Measurements from ENCODE around the gene BCL2L13.
A peak's percentile ranks its signal among the peaks of the same experiment; 100 is the strongest.

Gene BCL2L13

GRCh38 chr22:17726928-17727897, 88.7 kb downstream of the BCL2L13 start:
- no peak for DNase-seq (ENCODE audit: low read depth in 1 of 2, low spot score in 1 of 2)

GRCh38 chr22:17728786-17729185, 90.2 kb downstream of the BCL2L13 start:
- no peak for DNase-seq (ENCODE audit: low read depth in 1 of 2, low spot score in 1 of 2)

GRCh38 chr22:17729561-17729960, 91.0 kb downstream of the BCL2L13 start:
- DNase-seq (ENCODE audit: low read depth in 1 of 2, low spot score in 1 of 2), result no peak

- DNase-seq (ENCODE audit: low read depth in 1 of 2, low spot score in 1 of 2), result no peak
These were observed 93.8 kb downstream of the BCL2L13 start for GRCh38 chr22:17732251-17732854.

- no peak for DNase-seq (ENCODE audit: low read depth in 1 of 2, low spot score in 1 of 2)
These were observed 94.9 kb downstream of the BCL2L13 start for GRCh38 chr22:17733466-17733865.

- no peak for DNase-seq (ENCODE audit: low read depth in 1 of 2, low spot score in 1 of 2)
These were observed 95.6 kb downstream of the BCL2L13 start for GRCh38 chr22:17734187-17734586.

GRCh38 chr22:17738386-17739128, 100.0 kb downstream of the BCL2L13 start:
- no peak for DNase-seq (ENCODE audit: low read depth in 1 of 2, low spot score in 1 of 2)

- DNase-seq (ENCODE audit: low read depth in 1 of 2, low spot score in 1 of 2), result no peak
These were observed 100.8 kb downstream of the BCL2L13 start for GRCh38 chr22:17739196-17739975.

- DNase-seq (ENCODE audit: low read depth in 1 of 2, low spot score in 1 of 2), result no peak
These were observed 103.4 kb downstream of the BCL2L13 start for GRCh38 chr22:17741866-17742526.

GRCh38 chr22:17742527-17742902, 104.0 kb downstream of the BCL2L13 start:
- DNase-seq (ENCODE audit: low read depth in 1 of 2, low spot score in 1 of 2), result peak; percentile 50 to 63

- no peak for DNase-seq (ENCODE audit: low read depth in 1 of 2, low spot score in 1 of 2)
These were observed 105.3 kb downstream of the BCL2L13 start for GRCh38 chr22:17743661-17744411.

GRCh38 chr22:17744430-17744829, 105.9 kb downstream of the BCL2L13 start:
- no peak for DNase-seq (ENCODE audit: low read depth in 1 of 2, low spot score in 1 of 2)

GRCh38 chr22:17746916-17747315, 108.4 kb downstream of the BCL2L13 start:
- DNase-seq (ENCODE audit: low read depth in 1 of 2, low spot score in 1 of 2), result no peak

- no peak for DNase-seq (ENCODE audit: low read depth in 1 of 2, low spot score in 1 of 2)
These were observed 110.2 kb downstream of the BCL2L13 start for GRCh38 chr22:17748555-17749353.

- no peak for DNase-seq (ENCODE audit: low read depth in 1 of 2, low spot score in 1 of 2)
These were observed 111.2 kb downstream of the BCL2L13 start for GRCh38 chr22:17749605-17750395.

- no peak for DNase-seq (ENCODE audit: low read depth in 1 of 2, low spot score in 1 of 2)
These were observed 113.0 kb downstream of the BCL2L13 start for GRCh38 chr22:17751596-17751995.

- DNase-seq (ENCODE audit: low read depth in 1 of 2, low spot score in 1 of 2), result no peak
These were observed 114.9 kb downstream of the BCL2L13 start for GRCh38 chr22:17753401-17753989.
